GM12878 (cell line): ENCODE results near the gene COL6A1. TPM values are rescaled to one million over a fixed set of nuclear protein-coding genes. Genes with fewer than 3 reads are reported as not detected.

Experiments used
- ATAC-seq: fragments of 200-7000 bp; cut with Tn5 transposase; 3 replicates; pipeline ENCODE4 v1.9.1; 2020; ENCODE audit warnings: mild to moderate bottlenecking, moderate library complexity
- BruUV-seq: library from RNA; stranded (reverse); fragments of 400-500 nt; replicated peaks from 2 replicates; lab custom pipeline; 2021; lab: Mats Ljungman, UMichigan
- CTCF ChIA-PET: fragments of 300-600 bp; sonication (Branson Sonifier 250); formaldehyde crosslinking; extraction: SDS; loops from one replicate; lab custom pipeline; 2021; ENCODE audit warnings: inconsistent platforms; lab: Yijun Ruan, JAX
- POLR2A ChIA-PET: fragments of 350-600 bp; formaldehyde crosslinking; extraction: SDS; loops from one replicate; lab custom pipeline; 2021; ENCODE audit warnings: inconsistent platforms; lab: Charles Lee
- RAD21 ChIA-PET: fragments of 300-600 bp; sonication (Branson Sonifier 250); formaldehyde crosslinking; loops from one replicate; lab custom pipeline; 2023; ENCODE audit warnings: antibody characterized with exemption; ENCODE audit not compliant: unreplicated experiment; lab: Charles Lee
- SMC1A ChIA-PET: fragments of 300-600 bp; sonication (Branson Sonifier 250); formaldehyde crosslinking; loops from one replicate; lab custom pipeline; 2023; ENCODE audit not compliant: unreplicated experiment, uncharacterized antibody; lab: Charles Lee
- DNase-seq: peaks from one replicate; pipeline ENCODE4 v3.0.0-alpha.2; 2011; ENCODE audit warnings: low read depth, low spot score
- FAIRE-seq: peaks from 3 replicates; lab custom pipeline; 2011; peaks lifted over from hg19 to GRCh38; lab: Jason Lieb, UNC
- H2AFZ ChIP-seq: 2 replicates; pipeline ENCODE4 v1.6.0; 2011; ENCODE audit warnings: low read depth, low read length, control low read depth; ENCODE audit not compliant: control insufficient read depth
- H3K27ac ChIP-seq: 2 replicates; pipeline ENCODE4 v1.5.1; 2011; ENCODE audit warnings: control low read depth; ENCODE audit not compliant: control insufficient read depth, insufficient read depth
- H3K27me3 ChIP-seq, 2 experiments: replicated peaks in 1 of 2; 2 replicates each; pipeline versions ENCODE4 v1.6.0 to v1.6.1; 2011; ENCODE audit warnings: low read length in 1 of 2; ENCODE audit not compliant: control insufficient read depth in 2 of 2, insufficient read depth in 2 of 2
- H3K36me3 ChIP-seq, 2 experiments: 2 replicates each; pipeline ENCODE4 v1.5.1; 2011; ENCODE audit warnings: low read length in 1 of 2; ENCODE audit not compliant: control insufficient read depth in 2 of 2, insufficient read depth in 2 of 2
- H3K4me1 ChIP-seq: 2 replicates; pipeline ENCODE4 v1.6.1; 2011; ENCODE audit warnings: mild to moderate bottlenecking, low read length, moderate library complexity, mixed read lengths; ENCODE audit not compliant: control insufficient read depth, insufficient read depth
- H3K4me2 ChIP-seq: 2 replicates; pipeline ENCODE4 v1.6.0; 2011; ENCODE audit warnings: control low read depth; ENCODE audit not compliant: control insufficient read depth, insufficient read depth
- H3K4me3 ChIP-seq: fragments of 200-600 bp; sonication (generic); 2 replicates; pipeline ENCODE4 v1.5.1; 2016
- H3K79me2 ChIP-seq: 2 replicates; pipeline ENCODE4 v1.6.0; 2011; ENCODE audit warnings: low read length; ENCODE audit not compliant: control insufficient read depth, insufficient read depth
- H3K9ac ChIP-seq: 2 replicates; pipeline ENCODE4 v1.8.0; 2011; ENCODE audit warnings: low read length, control low read depth, mixed read lengths; ENCODE audit not compliant: control insufficient read depth, insufficient read depth
- H3K9me3 ChIP-seq: replicated peaks from 3 replicates; pipeline ENCODE4 v1.5.1; 2011; ENCODE audit warnings: mild to moderate bottlenecking, low read length; ENCODE audit not compliant: control insufficient read depth, insufficient read depth
- H4K20me1 ChIP-seq: 2 replicates; pipeline ENCODE4 v1.6.0; 2011; ENCODE audit not compliant: control insufficient read depth, insufficient read depth
- CEBPB ChIP-seq, 2 experiments: fragments of 150-350 bp in 1 of 2; IDR thresholded peaks; 2 replicates each; pipeline ENCODE4 v1.6.1; 2012 to 2014; ENCODE audit warnings: low read depth in 2 of 2, low read length in 2 of 2, borderline replicate concordance in 1 of 2, inconsistent platforms in 1 of 2
- EED ChIP-seq: sonication (generic); IDR thresholded peaks from 2 replicates; pipeline ENCODE4 v1.6.1; 2016; ENCODE audit warnings: antibody characterized with exemption, low read depth
- ETV6 ChIP-seq, 2 experiments: fragments of 450-650 bp in 1 of 2; IDR thresholded peaks in 1 of 2; conservative IDR thresholded peaks in 1 of 2; 2 replicates each; pipeline ENCODE4 v1.6.1; 2014; ENCODE audit warnings: antibody characterized with exemption in 1 of 2, borderline replicate concordance in 1 of 2, low read depth in 1 of 2, mild to moderate bottlenecking in 1 of 2, moderate library complexity in 1 of 2
- MEF2B ChIP-seq: fragments of 450-650 bp; IDR thresholded peaks from 2 replicates; pipeline ENCODE4 v1.6.1; 2018; ENCODE audit warnings: mild to moderate bottlenecking, moderate library complexity; ENCODE audit not compliant: partially characterized antibody, poor library complexity, severe bottlenecking
- MYC ChIP-seq: IDR thresholded peaks from 2 replicates; pipeline ENCODE4 v1.6.1; 2011; ENCODE audit warnings: mild to moderate bottlenecking, low read length, moderate library complexity, inconsistent platforms; ENCODE audit not compliant: insufficient read depth, insufficient replicate concordance, insufficient read length, severe bottlenecking
- POLR2A ChIP-seq: IDR thresholded peaks from 2 replicates; pipeline ENCODE4 v1.6.1; 2011; ENCODE audit warnings: low read depth, mild to moderate bottlenecking, low read length
- PRDM15 ChIP-seq: fragments of 450-650 bp; formaldehyde crosslinking; IDR thresholded peaks from 2 replicates; pipeline ENCODE4 v1.4.0; 2020; ENCODE audit warnings: mild to moderate bottlenecking, moderate library complexity
- SMC3 ChIP-seq: IDR thresholded peaks from 2 replicates; pipeline ENCODE4 v1.6.1; 2011; ENCODE audit warnings: low read length, improper control_type of control experiment, borderline replicate concordance
- WGBS: methylation state at CpG from one replicate; pipeline ENCODE4 v1.1.6; 2016; ENCODE audit warnings: low lambda C conversion rate; ENCODE audit not compliant: insufficient replicate concordance, insufficient coverage; ENCODE audit errors: missing lambda C conversion rate; 5-methylcytosine and 5-hydroxymethylcytosine counted together
- in situ Hi-C: fragments of 300-500 bp; cut with MboI; formaldehyde crosslinking; loops from 9 replicates; pipeline ENCODE4 v1.14.3; 2018; ENCODE audit warnings: mixed read lengths
- intact Hi-C: fragments of 100-400 bp; cut with micrococcal nuclease; formaldehyde crosslinking; loops from one replicate; pipeline ENCODE4 v1.14.2; 2022; ENCODE audit not compliant: unreplicated experiment
- polyA plus RNA-seq, 11 experiments: library from polyadenylated mRNA; depleted of rRNA in 4 of 11; unstranded in 6 of 11; stranded (reverse) in 5 of 11; fragments of >200 nt; fragmentation: Nextera tagmentation in 4 of 11; fragmentation: Illumina TruSeq in 1 of 11; extraction: Ambion mirVana in 4 of 11; extraction: Trizol in 1 of 11; gene quantifications; 1 replicate in 1 of 11; 2 replicates in 10 of 11; pipeline versions ENCODE4 v1.2.1 to v1.2.3, GENCODE V29; 2011 to 2016; ENCODE audit warnings: inconsistent platforms in 2 of 11, missing spikeins in 2 of 11, low read depth in 1 of 11
- total RNA-seq, 4 experiments: library from RNA; depleted of rRNA in 3 of 4; stranded (reverse); fragments of >200 nt in 3 of 4; fragmentation: Illumina TruSeq in 1 of 4; extraction: Trizol in 1 of 4; gene quantifications; 2 replicates each; pipeline versions ENCODE4 v1.2.1 to v1.2.3, GENCODE V29; 2013 to 2021
- TF ChIP-seq, protein P1 (sequence below): IDR thresholded peaks from 2 replicates; pipeline ENCODE4 v1.6.1; 2011; ENCODE audit warnings: borderline replicate concordance, low read depth, mild to moderate bottlenecking, moderate library complexity, mixed read lengths, low read length; ENCODE audit not compliant: insufficient read depth; ENCODE audit errors: extremely low read length

COL6A1 gene
- total and polyA plus RNA-seq, 10 of the 15 experiments (the other 5 are each of a cell fraction or from before 2014, with no cell fraction given): 0.12 to 1.3 (median 0.20) TPM; not detected in 7

DNA sequence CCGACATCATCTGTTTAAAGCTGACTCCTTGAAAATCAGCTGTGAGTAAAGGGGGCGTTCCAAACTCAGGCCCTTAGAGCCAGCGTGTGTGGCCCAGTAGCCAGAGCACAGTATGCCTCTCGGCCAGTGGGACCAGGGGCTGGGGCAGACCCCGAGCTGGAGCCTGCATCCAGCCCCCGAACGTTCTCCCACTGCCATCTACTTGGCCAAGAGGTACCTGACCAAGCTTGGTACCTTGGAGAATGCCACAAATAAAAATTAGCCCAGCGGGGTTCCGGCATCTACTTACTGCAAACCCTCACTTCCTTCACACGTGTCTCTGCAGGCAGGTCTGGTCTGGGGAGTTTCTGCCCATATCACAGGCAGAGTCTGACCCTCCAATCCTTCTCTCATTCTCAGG, 59.6 kb downstream of the COL6A1 start:
- in situ Hi-C loops: no loop called here
- ATAC-seq: no peak
- no peak overlapping the region for H3K4me3 ChIP-seq
- no peak overlapping the region for H2AFZ ChIP-seq
- FAIRE-seq: no peak
- RAD21 ChIA-PET: no interaction called here
- H3K4me2 ChIP-seq: no peak overlapping the region
- no peaks in the 10 kb centered on the region for H3K4me1 ChIP-seq
- BruUV-seq: no TSS peak
- no peaks in the 10 kb centered on the region; the same call in 2 of the 3 replicates for H3K9me3 ChIP-seq
- H3K27ac ChIP-seq: no peak overlapping the region
- no peaks in the 10 kb centered on the region for H3K27me3 ChIP-seq
- SMC1A ChIA-PET: no interaction called here
- DNase-seq: no peak
- WGBS: 50% methylated on average over 10 of the region's 10 CpGs
- CTCF ChIA-PET: no interaction called here
- no peaks in the 10 kb centered on the region for H3K36me3 ChIP-seq
- H3K9ac ChIP-seq: no peak overlapping the region
- TF ChIP-seq SMC3: no peak
- TF ChIP-seq, protein P1, sequence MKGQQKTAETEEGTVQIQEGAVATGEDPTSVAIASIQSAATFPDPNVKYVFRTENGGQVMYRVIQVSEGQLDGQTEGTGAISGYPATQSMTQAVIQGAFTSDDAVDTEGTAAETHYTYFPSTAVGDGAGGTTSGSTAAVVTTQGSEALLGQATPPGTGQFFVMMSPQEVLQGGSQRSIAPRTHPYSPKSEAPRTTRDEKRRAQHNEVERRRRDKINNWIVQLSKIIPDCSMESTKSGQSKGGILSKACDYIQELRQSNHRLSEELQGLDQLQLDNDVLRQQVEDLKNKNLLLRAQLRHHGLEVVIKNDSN: no peak
- no peak for TF ChIP-seq ETV6 (conservative IDR thresholded peaks at IDR 0.05 in 1 of 2, IDR thresholded peaks at IDR 0.05 in 1 of 2; ENCODE audit: borderline replicate concordance in 1 of 2, low read depth in 1 of 2)
- no peak for TF ChIP-seq CEBPB (IDR thresholded peaks at IDR 0.05; ENCODE audit: borderline replicate concordance in 1 of 2, low read depth in 2 of 2, low read length in 2 of 2)
- TF ChIP-seq PRDM15 (CRISPR knock-in tag): no peak
- TF ChIP-seq MEF2B: no peak
- no peak for TF ChIP-seq MYC
- TF ChIP-seq POLR2A: no peak
- TF ChIP-seq EED: no peak
- TF ChIP-seq, all 136 proteins: peak for 0
- Histone ChIP-seq H4K20me1 (no peaks in the 10 kb centered on the region), H3K79me2 (no peaks in the 10 kb centered on the region)
- intact Hi-C loops: no loop called here
- POLR2A ChIA-PET: no interaction called here
